Sigmoid colon (tissue), 7 donors: Measurements from ENCODE around the gene C17orf113. TPM values are rescaled to one million over a fixed set of nuclear protein-coding genes. Genes with fewer than 3 reads are reported as not detected.

ENCODE experiments used
- DNase-seq: peaks from one replicate; pipeline ENCODE4 v3.0.0-alpha.2; 2019
- H3K27ac ChIP-seq, 4 donors: fragments of 200-600 bp; sonication (generic); one replicate each; pipeline ENCODE4 v1.5.1; 2016 to 2019; ENCODE audit warnings: mild to moderate bottlenecking in 1 of 4
- H3K27me3 ChIP-seq, 3 donors: fragments of 200-600 bp; sonication (generic); one replicate each; pipeline ENCODE4 v1.5.1; 2019; ENCODE audit warnings: mild to moderate bottlenecking in 1 of 3
- H3K36me3 ChIP-seq, 4 donors: fragments of 200-600 bp; sonication (generic); one replicate each; pipeline ENCODE4 v1.5.1; 2016 to 2019
- H3K4me1 ChIP-seq, 4 donors: fragments of 200-600 bp; sonication (generic); one replicate each; pipeline ENCODE4 v1.5.1; 2017 to 2019
- H3K4me3 ChIP-seq, 4 donors: fragments of 200-600 bp; sonication (generic); one replicate each; pipeline ENCODE4 v1.5.1; 2017 to 2019; ENCODE audit warnings: mild to moderate bottlenecking in 2 of 4, moderate library complexity in 1 of 4
- H3K9me3 ChIP-seq, 4 donors: fragments of 200-600 bp in 3 of 4; sonication (generic) in 3 of 4; one replicate each; pipeline versions ENCODE4 v1.5.1 to v1.6.1; 2013 to 2019
- EP300 ChIP-seq, 4 donors: sonication (generic); formaldehyde crosslinking; IDR thresholded peaks; one replicate each; pipeline ENCODE4 v1.6.1; 2017; ENCODE audit warnings: antibody characterized with exemption in 4 of 4
- POLR2A ChIP-seq, 2 donors: fragments of 450-650 bp; IDR thresholded peaks; one replicate each; pipeline ENCODE4 v1.6.1; 2016; ENCODE audit warnings: antibody characterized with exemption in 2 of 2, mild to moderate bottlenecking in 2 of 2, moderate library complexity in 2 of 2
- POLR2AphosphoS5 ChIP-seq, 4 donors: sonication (generic); formaldehyde crosslinking; IDR thresholded peaks; one replicate each; pipeline ENCODE4 v1.6.1; 2017; ENCODE audit warnings: antibody characterized with exemption in 4 of 4
- WGBS, 2 donors: extraction: QIAGEN DNeasy Blood & Tissue Kit; methylation state at CpG; one replicate each; pipeline ENCODE4 v1.1.7; 2013; 5-methylcytosine and 5-hydroxymethylcytosine counted together
- intact Hi-C: fragments of 100-400 bp; cut with DNase I; formaldehyde crosslinking; loops from one replicate; pipeline ENCODE4 v1.15.1; 2023
- polyA plus RNA-seq, 3 donors: library from polyadenylated mRNA; stranded (reverse); fragments of 200-250 nt; gene quantifications; one replicate each; pipeline ENCODE4 v1.2.3, GENCODE V29; 2013
- total RNA-seq, 4 donors: library from RNA; depleted of rRNA; stranded (reverse); fragments of >200 nt; gene quantifications; one replicate each; pipeline ENCODE4 v1.1.0, GENCODE V29; 2016
- TF ChIP-seq, protein P1 (sequence below), 4 experiments: fragments of 450-650 bp in 3 of 4; fragments of 200-600 bp in 1 of 4; IDR thresholded peaks; one replicate each; pipeline ENCODE4 v1.5.1; 2016 to 2019; ENCODE audit warnings: antibody characterized with exemption in 4 of 4, mild to moderate bottlenecking in 3 of 4, moderate library complexity in 2 of 4
- donor health status: healthy with polysubstance abuse.
- donor health status: Bipolar disorder and iron deficiency.
- donor health status: healthy.

C17orf113 gene
- total and polyA plus RNA-seq, 7 donors: 0.23 to 0.71 (median 0.49) TPM

DNA sequence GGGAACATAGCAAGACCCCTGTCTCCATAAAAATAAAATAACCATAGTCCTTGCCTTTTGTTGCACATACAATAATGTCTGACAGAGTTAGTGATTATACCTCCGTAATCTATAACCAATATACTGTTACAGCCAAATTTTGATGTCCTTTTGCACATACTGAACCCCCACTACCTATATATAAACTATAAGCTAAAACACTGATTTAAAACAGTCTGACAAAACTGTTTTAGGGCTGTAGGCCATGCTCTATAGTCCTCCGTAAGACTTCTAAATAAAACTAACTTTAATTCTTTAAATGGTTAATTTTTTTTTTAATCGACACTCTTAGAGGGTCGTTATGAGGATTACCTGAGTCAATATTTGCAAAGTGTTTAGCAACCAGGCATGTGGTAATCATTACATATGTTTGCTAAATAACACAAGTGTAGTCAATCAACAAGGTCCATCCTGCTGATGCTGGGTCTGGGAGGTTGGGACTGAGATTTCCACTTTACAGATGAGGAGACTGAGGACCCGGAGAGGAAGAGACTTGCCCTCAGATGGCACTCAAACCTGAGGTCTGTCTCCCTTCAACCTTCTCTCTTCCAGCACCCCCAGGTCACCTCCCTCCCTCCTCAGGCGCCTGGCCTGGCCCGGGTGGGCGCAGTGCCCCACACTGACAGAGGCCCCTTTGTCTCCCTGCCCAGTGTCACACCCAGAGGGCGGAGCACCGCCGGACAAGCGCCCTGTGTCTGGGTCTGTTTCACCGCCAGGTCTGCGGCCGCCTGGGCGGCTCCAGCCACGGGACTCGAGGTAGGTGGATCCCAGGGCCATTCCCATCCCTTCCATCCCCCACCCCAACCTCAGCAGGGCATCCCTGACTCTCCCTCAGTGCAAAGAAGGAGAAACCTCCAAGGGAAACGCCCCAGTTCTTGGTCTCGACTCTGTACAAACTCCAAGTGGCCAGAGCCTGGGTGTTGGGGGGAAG lies 37.6 kb upstream of the C17orf113 start:
- Histone ChIP-seq H3K9me3 (no peaks in the 10 kb centered on the region), H3K27ac (no peak overlapping the region), H3K36me3 (no peaks in the 10 kb centered on the region), H3K4me3 (no peak overlapping the region), H3K27me3 (peaks cover 0 to 9% (median 0%) of the 10 kb centered on the region in 3 donors), H3K4me1 (no peaks in the 10 kb centered on the region)
- no peak for DNase-seq
- WGBS, 2 donors: 23 to 65% methylated on average over 20 of the region's 20 CpGs
- TF ChIP-seq POLR2AphosphoS5 (IDR thresholded peaks at IDR 0.05): peak in 1 of 4 donors; percentile 28
- TF ChIP-seq, protein P1, sequence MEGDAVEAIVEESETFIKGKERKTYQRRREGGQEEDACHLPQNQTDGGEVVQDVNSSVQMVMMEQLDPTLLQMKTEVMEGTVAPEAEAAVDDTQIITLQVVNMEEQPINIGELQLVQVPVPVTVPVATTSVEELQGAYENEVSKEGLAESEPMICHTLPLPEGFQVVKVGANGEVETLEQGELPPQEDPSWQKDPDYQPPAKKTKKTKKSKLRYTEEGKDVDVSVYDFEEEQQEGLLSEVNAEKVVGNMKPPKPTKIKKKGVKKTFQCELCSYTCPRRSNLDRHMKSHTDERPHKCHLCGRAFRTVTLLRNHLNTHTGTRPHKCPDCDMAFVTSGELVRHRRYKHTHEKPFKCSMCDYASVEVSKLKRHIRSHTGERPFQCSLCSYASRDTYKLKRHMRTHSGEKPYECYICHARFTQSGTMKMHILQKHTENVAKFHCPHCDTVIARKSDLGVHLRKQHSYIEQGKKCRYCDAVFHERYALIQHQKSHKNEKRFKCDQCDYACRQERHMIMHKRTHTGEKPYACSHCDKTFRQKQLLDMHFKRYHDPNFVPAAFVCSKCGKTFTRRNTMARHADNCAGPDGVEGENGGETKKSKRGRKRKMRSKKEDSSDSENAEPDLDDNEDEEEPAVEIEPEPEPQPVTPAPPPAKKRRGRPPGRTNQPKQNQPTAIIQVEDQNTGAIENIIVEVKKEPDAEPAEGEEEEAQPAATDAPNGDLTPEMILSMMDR (IDR thresholded peaks at IDR 0.05): no peak
- intact Hi-C loops: no loop called here

DNA sequence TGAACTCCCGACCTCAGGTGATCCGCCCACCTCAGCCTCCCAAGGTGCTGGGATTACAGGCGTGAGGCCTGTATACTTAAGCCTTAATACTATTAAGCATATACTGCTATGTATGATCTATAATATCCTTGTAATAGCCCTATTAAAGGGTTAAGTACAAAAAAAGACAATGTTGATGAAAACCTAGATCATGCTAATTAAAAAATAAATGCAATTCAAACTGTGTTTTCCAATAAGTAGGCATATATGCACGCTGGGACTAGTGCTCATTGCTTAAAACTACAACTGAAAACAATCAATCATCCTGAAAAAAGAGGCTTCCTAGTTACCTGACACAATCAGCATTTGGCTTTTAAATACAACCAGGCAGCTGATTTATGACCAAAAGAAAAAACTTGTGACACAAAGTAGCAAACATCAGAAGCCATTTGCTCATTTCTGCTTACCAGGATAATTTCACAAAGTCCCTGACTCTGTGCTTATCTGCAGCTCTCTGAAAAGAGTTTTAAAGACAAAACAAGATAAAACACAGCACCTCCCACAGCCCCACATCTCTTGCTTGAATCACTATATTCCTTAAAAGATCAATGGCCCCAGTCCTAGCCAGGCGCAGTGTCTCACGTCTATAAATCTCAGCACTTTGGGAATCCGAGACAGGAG lies 36.8 kb upstream of the C17orf113 start:
- Histone ChIP-seq H3K9me3 (no peaks in the 10 kb centered on the region), H3K36me3 (no peaks in the 10 kb centered on the region), H3K4me3 (no peak overlapping the region), H3K27me3 (peaks cover 0 to 9% (median 0%) of the 10 kb centered on the region in 3 donors), H3K27ac (no peak overlapping the region), H3K4me1 (no peaks in the 10 kb centered on the region)
- intact Hi-C loops: no loop called here
- DNase-seq: no peak
- WGBS, 2 donors: 77 to 85% methylated on average over 7 of the region's 7 CpGs
- TF ChIP-seq, protein P1 (IDR thresholded peaks at IDR 0.05): no peak
- TF ChIP-seq POLR2A (IDR thresholded peaks at IDR 0.05) (no peak), EP300 (IDR thresholded peaks at IDR 0.05) (no peak), POLR2AphosphoS5 (IDR thresholded peaks at IDR 0.05) (no peak)

DNA sequence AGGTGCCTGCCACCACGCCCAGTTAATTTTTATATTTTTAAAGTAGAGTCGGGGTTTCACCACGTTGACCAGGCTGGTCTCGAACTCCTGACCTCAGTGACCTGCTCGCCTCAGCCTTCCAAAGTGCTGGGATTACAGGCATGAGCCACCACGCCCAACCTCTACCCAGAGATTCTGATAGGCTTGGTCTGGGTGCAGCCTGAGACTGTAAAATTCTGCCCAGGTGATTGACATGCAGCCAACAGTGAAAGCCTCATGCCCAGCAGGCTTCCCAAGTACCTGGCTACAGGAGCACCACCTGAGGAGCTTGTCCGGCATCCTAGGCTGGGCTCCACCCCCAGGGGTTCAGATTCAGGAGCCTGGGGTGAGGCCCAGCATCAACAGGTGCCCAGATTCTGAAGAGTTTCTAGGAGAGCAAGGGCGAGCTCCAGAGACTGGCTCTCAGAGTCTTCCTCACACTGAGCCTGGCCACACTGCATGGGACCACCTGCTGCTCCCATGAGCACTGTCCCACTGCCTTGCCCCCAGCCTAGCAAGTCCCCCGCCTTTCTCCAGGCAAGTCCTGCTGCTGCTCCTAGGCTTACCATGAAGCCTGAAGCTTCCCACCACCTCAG lies 31.2 kb upstream of the C17orf113 start:
- H3K4me3 ChIP-seq: no peak overlapping the region
- no peaks in the 10 kb centered on the region for H3K36me3 ChIP-seq
- TF ChIP-seq POLR2A (IDR thresholded peaks at IDR 0.05) (no peak), POLR2AphosphoS5 (IDR thresholded peaks at IDR 0.05) (no peak), EP300 (IDR thresholded peaks at IDR 0.05) (no peak)
- TF ChIP-seq, protein P1 (IDR thresholded peaks at IDR 0.05): no peak
- no peak for DNase-seq
- WGBS, 2 donors: 42 to 79% methylated on average over 9 of the region's 9 CpGs
- H3K4me1 ChIP-seq: no peaks in the 10 kb centered on the region
- H3K27me3 ChIP-seq: no peaks in the 10 kb centered on the region
- no peak overlapping the region for H3K27ac ChIP-seq
- H3K9me3 ChIP-seq: no peaks in the 10 kb centered on the region
- intact Hi-C loops: no loop called here

DNA sequence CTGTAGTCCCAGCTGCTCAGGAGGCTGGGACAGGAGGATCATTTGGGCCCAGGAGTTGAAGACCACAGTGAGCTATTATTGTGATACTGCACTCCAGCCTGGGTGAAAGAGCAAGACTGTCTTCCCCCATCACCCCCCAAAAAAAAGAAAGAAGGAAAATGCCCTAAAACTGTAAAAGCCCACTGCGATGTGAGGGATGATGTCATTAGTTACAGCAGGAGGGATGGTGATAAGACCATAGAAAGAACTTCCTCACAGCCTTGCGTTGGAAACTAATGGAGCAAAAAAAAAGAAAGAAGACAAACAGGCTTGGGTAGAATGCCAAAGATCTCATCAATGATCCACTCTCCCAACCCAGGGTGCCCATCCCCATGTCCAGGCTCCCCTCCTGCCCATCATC lies 29.1 kb upstream of the C17orf113 start:
- Histone ChIP-seq H3K4me1 (no peaks in the 10 kb centered on the region), H3K27me3 (no peaks in the 10 kb centered on the region), H3K9me3 (no peaks in the 10 kb centered on the region), H3K27ac (no peak overlapping the region), H3K36me3 (no peaks in the 10 kb centered on the region), H3K4me3 (no peak overlapping the region)
- 64 to 80% methylated on average over 2 of the region's 2 CpGs for WGBS, 2 donors
- intact Hi-C loops: no loop called here
- TF ChIP-seq, protein P1 (IDR thresholded peaks at IDR 0.05): no peak
- no peak for TF ChIP-seq POLR2A (IDR thresholded peaks at IDR 0.05)
- no peak for DNase-seq
